GM18873 (cell line): ENCODE results near the gene ZNF81.
"Not testable (repeated sequence)": the region's sequence is repeated elsewhere in the genome, so short reads cannot be mapped to it uniquely, and the experiment has no call there.

Experiments used
- ATAC-seq: cut with Tn5 transposase; IDR thresholded peaks from one replicate; pipeline ENCODE4 v1.9.1; 2021; ENCODE audit warnings: mild to moderate bottlenecking, moderate library complexity, moderate number of reproducible peaks; ENCODE audit not compliant: unreplicated experiment, low FRiP score

Gene ZNF81

GRCh38 chrX:47927212-47927611 is 90.5 kb downstream of the ZNF81 start:
- no peak for ATAC-seq

GRCh38 chrX:47931970-47932369 is 95.3 kb downstream of the ZNF81 start:
- ATAC-seq: not testable (repeated sequence)

GRCh38 chrX:47933946-47934345 is 97.2 kb downstream of the ZNF81 start:
- ATAC-seq: no peak

- ATAC-seq: no peak
Observed at GRCh38 chrX:47936224-47936939, 99.7 kb downstream of the ZNF81 start.

- no peak for ATAC-seq
Observed at GRCh38 chrX:47936940-47937317, 100.2 kb downstream of the ZNF81 start.

- no peak for ATAC-seq
Observed at GRCh38 chrX:47940448-47940847, 103.7 kb downstream of the ZNF81 start.

- ATAC-seq: no peak
Observed at GRCh38 chrX:47941423-47941822, 104.7 kb downstream of the ZNF81 start.

GRCh38 chrX:47955295-47955694 is 118.6 kb downstream of the ZNF81 start:
- ATAC-seq: not testable (repeated sequence)

- ATAC-seq: no peak
Observed at GRCh38 chrX:47956016-47956415, 119.3 kb downstream of the ZNF81 start.

- not testable (repeated sequence) for ATAC-seq
Observed at GRCh38 chrX:47958206-47958605, 121.5 kb downstream of the ZNF81 start.

GRCh38 chrX:47958761-47959342 is 122.2 kb downstream of the ZNF81 start:
- ATAC-seq: no peak

- no peak for ATAC-seq
Observed at GRCh38 chrX:47960406-47960805, 123.7 kb downstream of the ZNF81 start.

GRCh38 chrX:47961830-47962229 is 125.1 kb downstream of the ZNF81 start:
- not testable (repeated sequence) for ATAC-seq

GRCh38 chrX:47965526-47965925 is 128.8 kb downstream of the ZNF81 start:
- not testable (repeated sequence) for ATAC-seq
